ENCODE results near the gene CT47C1. TPM values are rescaled to one million over a fixed set of nuclear protein-coding genes. Genes with fewer than 3 reads are reported as not detected.
A peak's percentile ranks its signal among the peaks of the same experiment; 100 is the strongest.

The CT47C1 gene
- total RNA-seq, 1 experiment from 2014 or later: not detected

DNA sequence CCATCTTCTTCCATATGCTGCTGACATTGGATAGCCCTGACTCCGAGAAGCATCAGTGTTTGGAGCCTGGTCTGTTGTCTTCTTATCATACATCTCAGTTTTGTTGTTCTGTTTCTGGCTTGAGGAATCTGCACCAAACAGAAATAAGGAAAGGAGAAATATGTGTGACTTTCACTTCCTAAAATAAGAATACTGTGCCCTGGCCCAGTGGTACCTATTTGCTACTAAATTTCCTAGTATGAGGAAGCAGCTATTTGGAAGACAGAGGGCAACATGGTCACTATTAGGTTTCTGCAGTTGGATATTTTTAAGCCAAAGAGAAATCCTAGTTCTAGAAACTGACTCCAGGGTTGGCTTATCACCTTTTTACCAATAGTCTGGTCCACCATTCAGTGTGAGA lies 16.8 kb downstream of the CT47C1 start:
- BruUV-seq (replicated peaks): no TSS peak
- no peak for DNase-seq
- CTCF ChIA-PET: no interaction called here
- TF ChIP-seq, protein P1, sequence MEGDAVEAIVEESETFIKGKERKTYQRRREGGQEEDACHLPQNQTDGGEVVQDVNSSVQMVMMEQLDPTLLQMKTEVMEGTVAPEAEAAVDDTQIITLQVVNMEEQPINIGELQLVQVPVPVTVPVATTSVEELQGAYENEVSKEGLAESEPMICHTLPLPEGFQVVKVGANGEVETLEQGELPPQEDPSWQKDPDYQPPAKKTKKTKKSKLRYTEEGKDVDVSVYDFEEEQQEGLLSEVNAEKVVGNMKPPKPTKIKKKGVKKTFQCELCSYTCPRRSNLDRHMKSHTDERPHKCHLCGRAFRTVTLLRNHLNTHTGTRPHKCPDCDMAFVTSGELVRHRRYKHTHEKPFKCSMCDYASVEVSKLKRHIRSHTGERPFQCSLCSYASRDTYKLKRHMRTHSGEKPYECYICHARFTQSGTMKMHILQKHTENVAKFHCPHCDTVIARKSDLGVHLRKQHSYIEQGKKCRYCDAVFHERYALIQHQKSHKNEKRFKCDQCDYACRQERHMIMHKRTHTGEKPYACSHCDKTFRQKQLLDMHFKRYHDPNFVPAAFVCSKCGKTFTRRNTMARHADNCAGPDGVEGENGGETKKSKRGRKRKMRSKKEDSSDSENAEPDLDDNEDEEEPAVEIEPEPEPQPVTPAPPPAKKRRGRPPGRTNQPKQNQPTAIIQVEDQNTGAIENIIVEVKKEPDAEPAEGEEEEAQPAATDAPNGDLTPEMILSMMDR (IDR thresholded peaks at IDR 0.05; ENCODE audit: unreplicated experiment): no peak
- H3K4me3 Mint-ChIP-seq (ENCODE audit: low read depth, unreplicated experiment): no peak overlapping the region
- no peaks in the 10 kb centered on the region for H3K9me3 Mint-ChIP-seq (ENCODE audit: low read depth, unreplicated experiment)
- peaks cover 53% of the 10 kb centered on the region for H3K27me3 Mint-ChIP-seq (ENCODE audit: unreplicated experiment)
- no peak overlapping the region for H3K27ac Mint-ChIP-seq (ENCODE audit: unreplicated experiment)
- no peaks in the 10 kb centered on the region for H3K4me1 Mint-ChIP-seq (ENCODE audit: low read depth, unreplicated experiment)
- intact Hi-C loops (cut with micrococcal nuclease; ENCODE audit: unreplicated experiment): no loop called here
- no peaks in the 10 kb centered on the region for H3K36me3 Mint-ChIP-seq (ENCODE audit: insufficient read depth, unreplicated experiment)

DNA sequence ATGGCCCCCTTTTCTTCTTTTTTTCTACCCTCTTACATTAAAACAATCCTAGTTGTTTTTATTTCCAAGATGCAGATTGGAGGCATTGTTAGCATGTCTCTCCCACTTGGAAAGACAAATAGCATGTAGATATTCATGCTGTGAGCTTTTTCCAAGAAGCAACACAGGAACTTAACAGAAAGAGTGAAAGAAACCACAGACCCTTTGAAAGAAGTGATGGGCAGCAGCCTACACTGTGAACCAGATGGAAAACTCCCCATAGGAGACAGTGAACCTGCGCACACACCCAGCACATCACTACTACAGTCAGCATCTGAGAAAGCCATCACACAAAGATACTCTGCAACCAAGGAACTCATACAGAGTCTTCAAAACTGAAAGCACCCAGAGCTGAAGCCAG lies 17.8 kb downstream of the CT47C1 start:
- H3K36me3 Mint-ChIP-seq (ENCODE audit: insufficient read depth, unreplicated experiment): no peaks in the 10 kb centered on the region
- CTCF ChIA-PET: no interaction called here
- intact Hi-C loops (cut with micrococcal nuclease; ENCODE audit: unreplicated experiment): no loop called here
- H3K27ac Mint-ChIP-seq (ENCODE audit: unreplicated experiment): no peak overlapping the region
- H3K4me3 Mint-ChIP-seq (ENCODE audit: low read depth, unreplicated experiment): no peak overlapping the region
- H3K4me1 Mint-ChIP-seq (ENCODE audit: low read depth, unreplicated experiment): no peaks in the 10 kb centered on the region
- no peak for DNase-seq
- TF ChIP-seq, protein P1 (IDR thresholded peaks at IDR 0.05; ENCODE audit: unreplicated experiment): no peak
- H3K9me3 Mint-ChIP-seq (ENCODE audit: low read depth, unreplicated experiment): no peaks in the 10 kb centered on the region
- BruUV-seq (replicated peaks): no TSS peak
- H3K27me3 Mint-ChIP-seq (ENCODE audit: unreplicated experiment): peaks cover 51% of the 10 kb centered on the region

DNA sequence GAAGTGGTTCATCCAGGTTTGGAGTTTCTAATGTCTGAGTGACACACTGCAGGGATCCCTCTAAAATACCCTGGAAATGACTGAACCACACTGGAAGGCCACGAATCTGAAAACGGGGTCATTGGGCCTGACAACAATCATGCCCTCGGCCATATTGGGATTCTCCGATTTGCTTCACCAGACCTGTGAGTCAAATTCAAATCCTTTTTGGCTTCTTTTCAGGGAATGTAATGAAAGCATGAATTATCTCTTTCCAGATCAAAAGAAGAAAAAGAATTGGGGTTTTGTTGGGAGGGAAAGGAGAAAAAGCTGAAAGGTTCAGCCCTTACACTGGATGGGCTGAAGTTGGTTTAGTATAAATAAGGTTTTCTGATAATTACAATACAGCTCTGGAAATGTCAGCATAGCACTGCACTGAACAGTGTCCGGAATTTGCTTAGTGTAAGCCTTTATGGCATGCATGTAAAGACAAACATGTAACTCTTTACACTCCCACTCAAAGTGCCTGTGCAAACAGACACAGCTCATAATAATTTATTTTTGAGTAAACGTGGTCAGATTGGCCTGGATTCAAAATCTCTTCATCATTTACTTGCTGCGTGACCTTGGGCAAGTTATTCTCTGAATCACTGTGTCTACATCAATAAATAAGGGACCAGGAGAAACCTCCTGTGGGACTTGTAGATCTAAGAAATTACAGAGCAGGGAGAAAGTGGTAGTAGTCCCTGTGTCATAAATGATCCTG lies 21.4 kb downstream of the CT47C1 start:
- peak; percentile 3 for DNase-seq
- Mint-ChIP-seq H3K9me3 (ENCODE audit: low read depth, unreplicated experiment) (no peaks in the 10 kb centered on the region), H3K27me3 (ENCODE audit: unreplicated experiment) (peaks cover 59% of the 10 kb centered on the region), H3K36me3 (ENCODE audit: insufficient read depth, unreplicated experiment) (no peaks in the 10 kb centered on the region), H3K4me1 (ENCODE audit: low read depth, unreplicated experiment) (no peaks in the 10 kb centered on the region), H3K4me3 (ENCODE audit: low read depth, unreplicated experiment) (no peak overlapping the region), H3K27ac (ENCODE audit: unreplicated experiment) (no peak overlapping the region)
- intact Hi-C loops (cut with micrococcal nuclease; ENCODE audit: unreplicated experiment): no loop called here
- no TSS peak for BruUV-seq (replicated peaks)
- CTCF ChIA-PET: no interaction called here
- TF ChIP-seq, protein P1 (IDR thresholded peaks at IDR 0.05; ENCODE audit: unreplicated experiment): no peak

DNA sequence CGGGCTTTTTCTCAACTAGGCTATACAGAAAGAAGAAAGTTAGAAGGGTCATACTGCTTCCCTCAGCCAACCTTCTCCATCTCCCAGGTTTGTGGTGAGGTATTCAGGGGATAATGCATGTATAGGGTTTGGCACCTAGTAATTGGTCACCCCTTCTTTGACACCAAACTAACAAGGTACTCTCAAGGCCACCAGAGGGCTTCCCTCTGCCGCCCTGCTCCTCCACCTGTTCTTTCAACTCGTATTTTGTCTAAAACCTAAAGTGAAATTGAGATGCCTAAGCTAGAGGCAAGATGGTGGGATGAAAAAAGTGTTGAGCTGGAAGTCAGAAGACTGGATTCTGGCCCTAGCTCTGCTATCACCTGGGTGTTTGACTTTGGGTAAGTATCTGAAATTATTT lies 22.0 kb downstream of the CT47C1 start:
- TF ChIP-seq, protein P1 (IDR thresholded peaks at IDR 0.05; ENCODE audit: unreplicated experiment): no peak
- intact Hi-C loops (cut with micrococcal nuclease; ENCODE audit: unreplicated experiment): no loop called here
- DNase-seq: no peak
- Mint-ChIP-seq H3K27ac (ENCODE audit: unreplicated experiment) (no peak overlapping the region), H3K4me1 (ENCODE audit: low read depth, unreplicated experiment) (no peaks in the 10 kb centered on the region), H3K4me3 (ENCODE audit: low read depth, unreplicated experiment) (no peak overlapping the region), H3K9me3 (ENCODE audit: low read depth, unreplicated experiment) (no peaks in the 10 kb centered on the region), H3K27me3 (ENCODE audit: unreplicated experiment) (peaks cover 53% of the 10 kb centered on the region), H3K36me3 (ENCODE audit: insufficient read depth, unreplicated experiment) (no peaks in the 10 kb centered on the region)
- no TSS peak for BruUV-seq (replicated peaks)
- CTCF ChIA-PET: no interaction called here

Data from Calu3 (cell line).